Testis (tissue), 3 donors: Measurements from ENCODE around the gene NPM3. TPM values are rescaled to one million over a fixed set of nuclear protein-coding genes. Genes with fewer than 3 reads are reported as not detected.

Source experiments
- DNase-seq: peaks from one replicate; pipeline ENCODE4 v3.0.0-alpha.2; 2019
- H3K27ac ChIP-seq, 2 donors: fragments of 200-600 bp; sonication (generic); one replicate each; pipeline ENCODE4 v1.5.1; 2019
- H3K27me3 ChIP-seq: fragments of 200-600 bp; sonication (generic); one replicate; pipeline ENCODE4 v1.5.1; 2019
- H3K36me3 ChIP-seq: fragments of 200-600 bp; sonication (generic); one replicate; pipeline ENCODE4 v1.5.1; 2017; ENCODE audit warnings: low read depth; ENCODE audit errors: missing control alignments
- H3K4me1 ChIP-seq: fragments of 200-600 bp; sonication (generic); one replicate; pipeline ENCODE4 v1.5.1; 2019
- H3K4me3 ChIP-seq, 2 donors: fragments of 200-600 bp; sonication (generic); one replicate each; pipeline ENCODE4 v1.5.1; 2017 to 2019
- H3K9me3 ChIP-seq: fragments of 200-600 bp; sonication (generic); one replicate; pipeline ENCODE4 v1.5.1; 2017
- POLR2A ChIP-seq: fragments of 450-650 bp; IDR thresholded peaks from one replicate; pipeline ENCODE4 v1.6.1; 2017; ENCODE audit warnings: antibody characterized with exemption, mild to moderate bottlenecking, moderate library complexity
- WGBS, 2 donors: methylation state at CpG; one replicate each; pipeline ENCODE4 v1.1.5; 2018; 5-methylcytosine and 5-hydroxymethylcytosine counted together
- intact Hi-C: fragments of 100-400 bp; cut with DNase I; formaldehyde crosslinking; loops from one replicate; pipeline ENCODE4 v1.15.1; 2023; ENCODE audit warnings: low total_unique reads
- polyA plus RNA-seq: library from polyadenylated mRNA; stranded (reverse); fragments of 350-450 nt; fragmentation: Illumina TruSeq; extraction: RNeasy Lipid Tissue Mini Kit (QIAGEN cat#74804); gene quantifications from one replicate; pipeline ENCODE4 v1.2.3, GENCODE V29; 2014; ENCODE audit warnings: low read depth, low replicate concordance; ENCODE audit not compliant: insufficient read depth
- total RNA-seq, 2 donors: library from RNA; depleted of rRNA; stranded (reverse); fragments of >200 nt; gene quantifications; one replicate each; pipeline ENCODE4 v1.2.3, GENCODE V29; 2016
- TF ChIP-seq, protein P1 (sequence below), 3 experiments: fragments of 450-650 bp in 2 of 3; fragments of 200-600 bp in 1 of 3; sonication (generic) in 1 of 3; IDR thresholded peaks; one replicate each; pipeline ENCODE4 v1.5.1; 2016 to 2019; ENCODE audit warnings: antibody characterized with exemption in 3 of 3, mild to moderate bottlenecking in 2 of 3, moderate library complexity in 1 of 3

Gene NPM3
- total and polyA plus RNA-seq, 3 donors from 2014 or later, result 38.9 to 64.5 (median 40.9) TPM

DNA sequence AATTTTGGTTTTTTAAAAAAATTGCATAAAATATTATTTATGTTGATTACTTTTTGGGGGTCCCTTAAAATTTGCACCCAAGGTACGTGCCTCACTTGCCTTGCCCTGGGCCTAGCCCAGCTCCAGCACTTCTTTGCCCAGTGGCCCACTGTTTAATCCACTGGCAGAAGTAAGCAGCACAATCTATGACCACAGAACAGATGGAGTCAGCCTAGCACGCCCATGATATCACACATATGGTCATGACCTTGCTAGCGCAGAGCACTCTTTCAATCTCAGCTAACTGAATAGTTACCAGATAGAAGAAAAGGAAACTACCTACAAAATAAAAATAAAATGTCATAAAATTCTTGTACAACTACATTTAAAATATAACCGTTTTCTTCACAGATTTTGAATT lies 29.4 kb upstream of the NPM3 start:
- peaks cover 15% of the 10 kb centered on the region for H3K4me1 ChIP-seq
- no peak overlapping the region for H3K4me3 ChIP-seq
- 61 to 71% methylated on average over 4 of the region's 4 CpGs for whole genome bisulfite sequencing, 2 donors
- TF ChIP-seq POLR2A, result no peak
- TF ChIP-seq, protein P1, sequence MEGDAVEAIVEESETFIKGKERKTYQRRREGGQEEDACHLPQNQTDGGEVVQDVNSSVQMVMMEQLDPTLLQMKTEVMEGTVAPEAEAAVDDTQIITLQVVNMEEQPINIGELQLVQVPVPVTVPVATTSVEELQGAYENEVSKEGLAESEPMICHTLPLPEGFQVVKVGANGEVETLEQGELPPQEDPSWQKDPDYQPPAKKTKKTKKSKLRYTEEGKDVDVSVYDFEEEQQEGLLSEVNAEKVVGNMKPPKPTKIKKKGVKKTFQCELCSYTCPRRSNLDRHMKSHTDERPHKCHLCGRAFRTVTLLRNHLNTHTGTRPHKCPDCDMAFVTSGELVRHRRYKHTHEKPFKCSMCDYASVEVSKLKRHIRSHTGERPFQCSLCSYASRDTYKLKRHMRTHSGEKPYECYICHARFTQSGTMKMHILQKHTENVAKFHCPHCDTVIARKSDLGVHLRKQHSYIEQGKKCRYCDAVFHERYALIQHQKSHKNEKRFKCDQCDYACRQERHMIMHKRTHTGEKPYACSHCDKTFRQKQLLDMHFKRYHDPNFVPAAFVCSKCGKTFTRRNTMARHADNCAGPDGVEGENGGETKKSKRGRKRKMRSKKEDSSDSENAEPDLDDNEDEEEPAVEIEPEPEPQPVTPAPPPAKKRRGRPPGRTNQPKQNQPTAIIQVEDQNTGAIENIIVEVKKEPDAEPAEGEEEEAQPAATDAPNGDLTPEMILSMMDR (IDR thresholded peaks at IDR 0.05), result no peak
- no peak overlapping the region for H3K27ac ChIP-seq
- no peaks in the 10 kb centered on the region for H3K9me3 ChIP-seq
- intact Hi-C loops, result no loop called here
- no peaks in the 10 kb centered on the region for H3K36me3 ChIP-seq
- no peak for DNase-seq
- no peaks in the 10 kb centered on the region for H3K27me3 ChIP-seq

DNA sequence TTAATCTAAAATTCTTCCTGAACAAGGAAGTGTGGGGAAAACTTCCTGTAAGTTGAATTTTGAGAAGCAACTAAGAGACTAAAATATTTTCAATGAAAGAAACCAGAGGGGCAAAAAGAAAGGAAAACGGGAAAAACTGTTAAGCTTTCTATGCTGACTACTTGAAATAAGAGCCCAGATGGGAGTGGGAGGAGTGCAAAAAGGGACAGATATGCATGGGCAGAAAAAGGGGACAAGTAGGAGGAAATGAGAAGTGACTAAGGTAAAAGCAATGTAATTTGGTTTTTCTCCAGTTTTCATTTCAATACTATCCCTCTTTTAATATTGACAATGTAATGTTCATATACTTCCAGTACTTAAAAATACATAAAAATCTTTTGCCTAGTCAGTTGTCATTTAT lies 23.9 kb upstream of the NPM3 start:
- no peaks in the 10 kb centered on the region for H3K27me3 ChIP-seq
- no peaks in the 10 kb centered on the region for H3K36me3 ChIP-seq
- H3K4me1 ChIP-seq, result no peaks in the 10 kb centered on the region
- intact Hi-C loops, result no loop called here
- no peaks in the 10 kb centered on the region for H3K9me3 ChIP-seq
- WGBS, 2 donors, result 65 to 95% methylated on average over 1 of the region's 1 CpG
- TF ChIP-seq, protein P1 (IDR thresholded peaks at IDR 0.05), result no peak
- TF ChIP-seq POLR2A, result no peak
- no peak overlapping the region for H3K27ac ChIP-seq
- no peak overlapping the region for H3K4me3 ChIP-seq
- DNase-seq, result no peak

DNA sequence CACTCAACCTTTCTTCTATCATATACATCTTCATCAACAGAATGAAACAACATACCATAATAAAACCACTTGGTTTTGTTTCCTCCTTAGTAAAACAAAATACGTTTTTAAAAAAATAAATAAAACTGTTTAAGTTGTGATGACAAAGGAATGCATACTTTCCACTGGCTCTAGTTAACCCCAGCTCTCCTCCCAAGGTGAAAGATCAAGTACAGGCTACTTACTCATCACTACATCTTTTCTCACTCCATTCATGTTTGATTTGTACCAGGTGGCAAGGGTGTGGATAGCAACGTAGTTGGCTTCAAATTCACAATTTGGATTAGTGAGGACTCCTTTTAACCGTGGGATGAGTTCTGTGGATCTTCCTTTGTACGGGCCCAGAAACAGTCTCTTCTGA lies 20.3 kb upstream of the NPM3 start:
- 69 to 72% methylated on average over 4 of the region's 4 CpGs for WGBS, 2 donors
- intact Hi-C loops, result no loop called here
- Histone ChIP-seq H3K27me3 (no peaks in the 10 kb centered on the region), H3K36me3 (no peaks in the 10 kb centered on the region), H3K4me3 (no peak overlapping the region), H3K4me1 (no peaks in the 10 kb centered on the region), H3K9me3 (no peaks in the 10 kb centered on the region), H3K27ac (no peak overlapping the region)
- TF ChIP-seq, protein P1 (IDR thresholded peaks at IDR 0.05), result no peak
- no peak for TF ChIP-seq POLR2A
- DNase-seq, result no peak

DNA sequence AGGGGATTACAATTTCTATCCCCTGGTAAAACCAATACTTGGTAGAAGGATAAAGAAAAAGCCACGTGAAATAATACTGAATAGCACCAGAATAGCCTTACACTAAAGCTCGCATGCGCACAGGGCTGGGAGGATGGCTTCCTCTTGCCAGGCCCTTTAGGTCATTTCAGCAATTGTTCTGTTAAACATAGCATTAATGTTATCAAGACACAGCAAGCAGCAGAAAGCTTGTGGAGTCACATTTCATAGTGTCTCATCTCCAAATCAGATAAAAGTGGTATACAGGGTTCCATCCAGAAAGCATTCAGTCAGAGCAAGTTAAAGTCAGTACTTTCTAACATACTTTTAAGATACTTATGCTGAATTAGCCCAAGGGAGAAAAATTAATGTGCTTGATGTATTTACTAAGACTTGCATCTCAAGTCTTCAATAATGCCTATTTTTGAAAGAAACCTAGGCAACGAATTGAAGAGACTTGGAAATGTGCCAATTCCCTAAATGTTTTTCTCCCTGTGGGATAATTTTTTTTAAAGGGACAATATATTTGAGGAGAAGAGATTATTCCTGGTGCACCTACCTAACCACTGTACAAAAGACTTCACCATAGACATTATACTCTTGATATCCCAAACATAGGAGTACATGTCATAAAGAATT lies 14.3 kb upstream of the NPM3 start:
- Histone ChIP-seq H3K4me1 (no peaks in the 10 kb centered on the region), H3K27me3 (no peaks in the 10 kb centered on the region), H3K27ac (no peak overlapping the region), H3K9me3 (no peaks in the 10 kb centered on the region), H3K4me3 (no peak overlapping the region), H3K36me3 (no peaks in the 10 kb centered on the region)
- no peak for TF ChIP-seq POLR2A
- TF ChIP-seq, protein P1 (IDR thresholded peaks at IDR 0.05), result no peak
- no peak for DNase-seq
- WGBS, 2 donors, result 61 to 69% methylated on average over 4 of the region's 4 CpGs
- intact Hi-C loops, result no loop called here

DNA sequence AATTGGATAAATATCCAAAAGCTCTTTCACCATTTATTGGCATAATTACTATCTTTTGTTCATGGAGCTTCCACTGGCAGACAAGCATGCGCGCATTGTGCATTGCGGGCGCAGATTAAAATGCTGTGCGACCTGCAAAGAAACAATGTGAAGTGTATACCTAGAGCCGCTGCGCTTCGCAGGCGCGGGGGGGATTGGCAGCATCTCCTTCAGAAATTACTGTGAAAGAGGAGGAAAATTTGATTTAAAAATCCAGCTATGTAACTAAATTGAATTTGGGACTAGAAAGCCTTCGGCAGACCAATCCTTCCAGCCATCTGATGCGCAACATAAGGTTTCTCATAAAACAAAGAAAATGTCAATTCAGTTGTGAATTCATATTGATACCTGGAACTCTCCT lies 10.3 kb upstream of the NPM3 start:
- intact Hi-C loops, result no loop called here
- Histone ChIP-seq H3K27me3 (no peaks in the 10 kb centered on the region), H3K9me3 (no peaks in the 10 kb centered on the region), H3K27ac (no peak overlapping the region), H3K36me3 (no peaks in the 10 kb centered on the region), H3K4me3 (no peak overlapping the region), H3K4me1 (no peaks in the 10 kb centered on the region)
- TF ChIP-seq, protein P1 (IDR thresholded peaks at IDR 0.05), result no peak
- TF ChIP-seq POLR2A, result no peak
- 94 to 95% methylated on average over 12 of the region's 12 CpGs for WGBS, 2 donors
- DNase-seq, result no peak
